Upper lobe of left lung (tissue), 6 donors: Measurements from ENCODE around the gene KIRREL3. TPM values are rescaled to one million over a fixed set of nuclear protein-coding genes. Genes with fewer than 3 reads are reported as not detected.

ENCODE experiments used
- ATAC-seq, 2 donors: fragments of 200-7000 bp; cut with Tn5 transposase; one replicate each; pipeline ENCODE4 v1.9.1; 2022; ENCODE audit warnings: mild to moderate bottlenecking in 2 of 2, moderate library complexity in 2 of 2; ENCODE audit not compliant: low FRiP score in 2 of 2
- DNase-seq, 2 donors: peaks; one replicate each; pipeline ENCODE4 v3.0.0-alpha.2; 2019 to 2020
- H3K27ac ChIP-seq, 4 donors: fragments of 200-600 bp; sonication (generic); one replicate each; pipeline ENCODE4 v1.5.1; 2016 to 2019
- H3K27me3 ChIP-seq, 4 donors: fragments of 200-600 bp; sonication (generic); one replicate each; pipeline ENCODE4 v1.5.1; 2017 to 2019
- H3K36me3 ChIP-seq, 4 donors: fragments of 200-600 bp; sonication (generic); one replicate each; pipeline ENCODE4 v1.5.1; 2016 to 2019
- H3K4me1 ChIP-seq, 4 donors: fragments of 200-600 bp; sonication (generic); one replicate each; pipeline ENCODE4 v1.5.1; 2018 to 2019
- H3K4me3 ChIP-seq, 4 donors: fragments of 200-600 bp; sonication (generic); one replicate each; pipeline ENCODE4 v1.5.1; 2017 to 2019; ENCODE audit warnings: mild to moderate bottlenecking in 2 of 4, moderate library complexity in 1 of 4
- H3K9me3 ChIP-seq, 4 donors: fragments of 200-600 bp; sonication (generic); one replicate each; pipeline ENCODE4 v1.5.1; 2018 to 2019
- CTCF ChIP-seq, 6 experiments: fragments of 450-650 bp in 4 of 6; fragments of 200-600 bp in 2 of 6; sonication (generic) in 2 of 6; IDR thresholded peaks; one replicate each; pipeline ENCODE4 v1.5.1; 2016 to 2019; ENCODE audit warnings: antibody characterized with exemption in 6 of 6
- EP300 ChIP-seq, 4 donors: sonication (generic); formaldehyde crosslinking; IDR thresholded peaks; one replicate each; pipeline ENCODE4 v1.5.1; 2017; ENCODE audit warnings: antibody characterized with exemption in 4 of 4, control low read depth in 2 of 4
- POLR2A ChIP-seq, 4 donors: fragments of 450-650 bp; IDR thresholded peaks; one replicate each; pipeline ENCODE4 v1.5.1; 2016 to 2017; ENCODE audit warnings: antibody characterized with exemption in 4 of 4, mild to moderate bottlenecking in 2 of 4
- POLR2AphosphoS5 ChIP-seq, 2 donors: sonication (generic); formaldehyde crosslinking; IDR thresholded peaks; one replicate each; pipeline ENCODE4 v1.5.1; 2017; ENCODE audit warnings: antibody characterized with exemption in 2 of 2
- WGBS, 2 donors: methylation state at CpG; one replicate each; pipeline ENCODE4 v1.1.5; 2017 to 2018; 5-methylcytosine and 5-hydroxymethylcytosine counted together
- total RNA-seq, 6 donors: library from RNA; depleted of rRNA in 4 of 6; stranded (reverse); fragments of >200 nt in 4 of 6; gene quantifications; one replicate each; pipeline versions ENCODE4 v1.1.0 to v1.2.1, GENCODE V29; 2016 to 2021
- donor health status: DM: no; HTN: no; CAD: no; lungs with moderate emphysema.
- donor health status: DM: no; HTN: yes; CAD: no; lungs with severe emphysema.

Gene KIRREL3
- total RNA-seq, 6 donors from 2014 or later = 0.22 to 0.24 TPM; not detected in 4

GRCh38 chr11:126405374-126405773 is 595.2 kb downstream of the KIRREL3 start:
- H3K4me1 ChIP-seq = peaks cover 4 to 14% (median 10%) of the 10 kb centered on the region in 4 donors
- no peak overlapping the region for H3K4me3 ChIP-seq
- H3K9me3 ChIP-seq = no peaks in the 10 kb centered on the region
- peak in 1 of 2 donors; percentile 73 for DNase-seq
- ATAC-seq = no peak
- H3K27me3 ChIP-seq = no peaks in the 10 kb centered on the region
- WGBS, 2 donors = 74 to 83% methylated on average over 2 to 3 of the region's 3 CpGs
- TF ChIP-seq CTCF (IDR thresholded peaks at IDR 0.05) = no peak
- TF ChIP-seq EP300 (IDR thresholded peaks at IDR 0.05) = no peak
- TF ChIP-seq POLR2AphosphoS5 (IDR thresholded peaks at IDR 0.05) = no peak
- no peak for TF ChIP-seq POLR2A (IDR thresholded peaks at IDR 0.05)
- H3K27ac ChIP-seq = peak overlapping the region in 3 of 4 donors; percentile 32 to 48 (median 46)
- H3K36me3 ChIP-seq = peaks cover 0 to 24% (median 9%) of the 10 kb centered on the region in 4 donors

GRCh38 chr11:126404367-126404766 is 596.2 kb downstream of the KIRREL3 start:
- ATAC-seq (no peak), DNase-seq (no peak)
- H3K9me3 ChIP-seq = no peaks in the 10 kb centered on the region
- 86% methylated on average over 5 of the region's 5 CpGs for WGBS, 2 donors
- no peak for TF ChIP-seq POLR2AphosphoS5 (IDR thresholded peaks at IDR 0.05)
- no peak for TF ChIP-seq EP300 (IDR thresholded peaks at IDR 0.05)
- no peak for TF ChIP-seq CTCF (IDR thresholded peaks at IDR 0.05)
- no peak overlapping the region for H3K4me3 ChIP-seq
- no peaks in the 10 kb centered on the region for H3K27me3 ChIP-seq
- peaks cover 0 to 20% (median 9%) of the 10 kb centered on the region in 4 donors for H3K36me3 ChIP-seq
- H3K4me1 ChIP-seq = peaks cover 0 to 14% (median 10%) of the 10 kb centered on the region in 4 donors
- H3K27ac ChIP-seq = peak overlapping the region in 2 of 4 donors; percentile 4 to 48

- ATAC-seq (no peak), DNase-seq (no peak)
- H3K27ac ChIP-seq = no peak overlapping the region
- H3K27me3 ChIP-seq = no peaks in the 10 kb centered on the region
- H3K4me3 ChIP-seq = no peak overlapping the region
- H3K9me3 ChIP-seq = no peaks in the 10 kb centered on the region
- 90% methylated on average over 8 of the region's 8 CpGs for WGBS, 2 donors
- H3K4me1 ChIP-seq = peaks cover 0 to 14% (median 10%) of the 10 kb centered on the region in 4 donors
- no peak for TF ChIP-seq CTCF (IDR thresholded peaks at IDR 0.05)
- no peak for TF ChIP-seq POLR2AphosphoS5 (IDR thresholded peaks at IDR 0.05)
- no peak for TF ChIP-seq EP300 (IDR thresholded peaks at IDR 0.05)
- TF ChIP-seq POLR2A (IDR thresholded peaks at IDR 0.05) = no peak
- peaks cover 0 to 14% (median 9%) of the 10 kb centered on the region in 4 donors for H3K36me3 ChIP-seq
These were observed 596.9 kb downstream of the KIRREL3 start for GRCh38 chr11:126403658-126404057.

- TF ChIP-seq POLR2AphosphoS5 (IDR thresholded peaks at IDR 0.05) (no peak), CTCF (IDR thresholded peaks at IDR 0.05) (no peak), POLR2A (IDR thresholded peaks at IDR 0.05) (no peak), EP300 (IDR thresholded peaks at IDR 0.05) (no peak)
- no peaks in the 10 kb centered on the region for H3K9me3 ChIP-seq
- ATAC-seq (no peak), DNase-seq (no peak)
- peaks cover 0 to 14% (median 10%) of the 10 kb centered on the region in 4 donors for H3K4me1 ChIP-seq
- H3K27ac ChIP-seq = peak overlapping the region in 1 of 4 donors; percentile 42
- H3K36me3 ChIP-seq = peaks cover 0 to 14% (median 6%) of the 10 kb centered on the region in 4 donors
- H3K27me3 ChIP-seq = no peaks in the 10 kb centered on the region
- H3K4me3 ChIP-seq = no peak overlapping the region
- WGBS, 2 donors = 82 to 84% methylated on average over 13 to 15 of the region's 15 CpGs
These were observed 597.5 kb downstream of the KIRREL3 start for GRCh38 chr11:126403022-126403581.

GRCh38 chr11:126400479-126400878 is 600.1 kb downstream of the KIRREL3 start:
- H3K36me3 ChIP-seq = no peaks in the 10 kb centered on the region
- DNase-seq (no peak), ATAC-seq (no peak)
- TF ChIP-seq CTCF (IDR thresholded peaks at IDR 0.05) (no peak), POLR2A (IDR thresholded peaks at IDR 0.05) (no peak), POLR2AphosphoS5 (IDR thresholded peaks at IDR 0.05) (no peak), EP300 (IDR thresholded peaks at IDR 0.05) (no peak)
- no peaks in the 10 kb centered on the region for H3K9me3 ChIP-seq
- H3K4me3 ChIP-seq = no peak overlapping the region
- H3K27ac ChIP-seq = no peak overlapping the region
- H3K27me3 ChIP-seq = no peaks in the 10 kb centered on the region
- peaks cover 0 to 7% (median 5%) of the 10 kb centered on the region in 4 donors for H3K4me1 ChIP-seq
- 84 to 92% methylated on average over 6 of the region's 6 CpGs for WGBS, 2 donors
